Islet precursor cell (in vitro differentiated cells): Measurements from ENCODE around the gene MYOCD.
A peak's percentile ranks its signal among the peaks of the same experiment; 100 is the strongest.

Experiments
- DNase-seq: peaks from one replicate; pipeline ENCODE4 v3.0.0-alpha.2; 2018

MYOCD gene

GRCh38 chr17:12765548-12765947 lies 99.9 kb downstream of the MYOCD start:
- DNase-seq = no peak

- no peak for DNase-seq
Measured at GRCh38 chr17:12768255-12768654, 102.6 kb downstream of the MYOCD start.

- DNase-seq = no peak
Measured at GRCh38 chr17:12769981-12770380, 104.3 kb downstream of the MYOCD start.

- no peak for DNase-seq
Measured at GRCh38 chr17:12773153-12773552, 107.5 kb downstream of the MYOCD start.

GRCh38 chr17:12789075-12789480 lies 123.4 kb downstream of the MYOCD start:
- DNase-seq = peak; percentile 94

- peak; percentile 81 for DNase-seq
Measured at GRCh38 chr17:12789481-12790248, 124.0 kb downstream of the MYOCD start, which contains the start of gene ARHGAP44. TSS of gene ARHGAP44 (plus strand) at chr17:12789498. CDS start at chr17:12789839, 341 bp downstream.

- no peak for DNase-seq
Measured at GRCh38 chr17:12790249-12791106, 124.8 kb downstream of the MYOCD start.

GRCh38 chr17:12794919-12795532 lies 129.3 kb downstream of the MYOCD start:
- DNase-seq = no peak

- DNase-seq = no peak
Measured at GRCh38 chr17:12800855-12801365, 135.2 kb downstream of the MYOCD start.

- DNase-seq = no peak
Measured at GRCh38 chr17:12806630-12807029, 140.9 kb downstream of the MYOCD start.

GRCh38 chr17:12808723-12809122 lies 143.0 kb downstream of the MYOCD start:
- DNase-seq = no peak

- DNase-seq = no peak
Measured at GRCh38 chr17:12812877-12813276, 147.2 kb downstream of the MYOCD start.

- no peak for DNase-seq
Measured at GRCh38 chr17:12813664-12814063, 148.0 kb downstream of the MYOCD start.

- DNase-seq = no peak
Measured at GRCh38 chr17:12814718-12815117, 149.0 kb downstream of the MYOCD start.

- DNase-seq = no peak
Measured at GRCh38 chr17:12815642-12816141, 150.0 kb downstream of the MYOCD start.
